HG02970 (cell line): ENCODE measurements around the gene ZNF862.

ENCODE experiments used
- ATAC-seq: cut with Tn5 transposase; IDR thresholded peaks from one replicate; pipeline ENCODE4 v1.9.1; 2021; ENCODE audit warnings: mild to moderate bottlenecking, moderate library complexity, moderate number of reproducible peaks; ENCODE audit not compliant: unreplicated experiment, low FRiP score

Gene ZNF862

GRCh38 chr7:149809215-149809614 is 29.0 kb upstream of the ZNF862 start:
- no peak for ATAC-seq

- ATAC-seq = no peak
Observed at GRCh38 chr7:149811221-149811620, 27.0 kb upstream of the ZNF862 start.

GRCh38 chr7:149811831-149812490 is 26.2 kb upstream of the ZNF862 start:
- no peak for ATAC-seq

- ATAC-seq = no peak
Observed at GRCh38 chr7:149813254-149814035, 24.7 kb upstream of the ZNF862 start.

GRCh38 chr7:149814494-149814893 is 23.7 kb upstream of the ZNF862 start:
- ATAC-seq = no peak

- no peak for ATAC-seq
Observed at GRCh38 chr7:149815121-149815520, 23.1 kb upstream of the ZNF862 start.

GRCh38 chr7:149815661-149816266 is 22.4 kb upstream of the ZNF862 start:
- no peak for ATAC-seq

- no peak for ATAC-seq
Observed at GRCh38 chr7:149816267-149816751, 21.9 kb upstream of the ZNF862 start.

- no peak for ATAC-seq
Observed at GRCh38 chr7:149816794-149817193, 21.4 kb upstream of the ZNF862 start.

GRCh38 chr7:149817301-149817771 is 20.8 kb upstream of the ZNF862 start:
- ATAC-seq = no peak

GRCh38 chr7:149817836-149818535 is 20.2 kb upstream of the ZNF862 start:
- ATAC-seq = no peak

GRCh38 chr7:149818536-149818840 is 19.7 kb upstream of the ZNF862 start:
- ATAC-seq = no peak

GRCh38 chr7:149819141-149819960 is 18.8 kb upstream of the ZNF862 start:
- ATAC-seq = no peak

GRCh38 chr7:149819961-149820340 is 18.2 kb upstream of the ZNF862 start:
- ATAC-seq = no peak

- no peak for ATAC-seq
Observed at GRCh38 chr7:149820622-149821190, 17.5 kb upstream of the ZNF862 start.

GRCh38 chr7:149821191-149822148 is 16.7 kb upstream of the ZNF862 start:
- ATAC-seq = no peak

- no peak for ATAC-seq
Observed at GRCh38 chr7:149822353-149822943, 15.7 kb upstream of the ZNF862 start.

GRCh38 chr7:149823191-149823630 is 15.0 kb upstream of the ZNF862 start:
- ATAC-seq = no peak
